Tibial nerve (tissue), 4 donors: Measurements from ENCODE around the gene BICDL1. TPM values are rescaled to one million over a fixed set of nuclear protein-coding genes. Genes with fewer than 3 reads are reported as not detected.

Experiments
- DNase-seq, 2 donors: peaks; one replicate each; pipeline ENCODE4 v3.0.0-alpha.2; 2019; ENCODE audit warnings: low spot score in 2 of 2
- H3K27ac ChIP-seq, 4 donors: fragments of 200-600 bp; sonication (generic) in 3 of 4; one replicate each; pipeline ENCODE4 v1.5.1; 2017 to 2019; ENCODE audit warnings: mild to moderate bottlenecking in 1 of 4
- H3K27me3 ChIP-seq, 2 donors: fragments of 200-600 bp; sonication (generic) in 1 of 2; one replicate each; pipeline versions ENCODE4 v1.5.1 to v1.6.0; 2017 to 2019
- H3K36me3 ChIP-seq, 3 donors: fragments of 200-600 bp; sonication (generic); one replicate each; pipeline ENCODE4 v1.5.1; 2018 to 2019
- H3K4me1 ChIP-seq, 4 donors: fragments of 200-600 bp; sonication (generic) in 3 of 4; one replicate each; pipeline ENCODE4 v1.5.1; 2017 to 2019
- H3K4me3 ChIP-seq, 4 donors: fragments of 200-600 bp; sonication (generic) in 3 of 4; one replicate each; pipeline ENCODE4 v1.5.1; 2017 to 2019; ENCODE audit warnings: mild to moderate bottlenecking in 1 of 4, moderate library complexity in 1 of 4
- H3K9me3 ChIP-seq, 4 donors: fragments of 200-600 bp; sonication (generic) in 3 of 4; one replicate each; pipeline ENCODE4 v1.5.1; 2017 to 2019
- EP300 ChIP-seq, 2 donors: sonication (generic); formaldehyde crosslinking; IDR thresholded peaks; one replicate each; pipeline ENCODE4 v1.6.1; 2017; ENCODE audit warnings: antibody characterized with exemption in 2 of 2, mild to moderate bottlenecking in 1 of 2
- POLR2A ChIP-seq, 2 donors: fragments of 450-650 bp; IDR thresholded peaks; one replicate each; pipeline ENCODE4 v1.6.1; 2017; ENCODE audit warnings: antibody characterized with exemption in 2 of 2, mild to moderate bottlenecking in 2 of 2, moderate library complexity in 2 of 2
- WGBS, 2 donors: methylation state at CpG; one replicate each; pipeline ENCODE4 v1.1.5; 2018; 5-methylcytosine and 5-hydroxymethylcytosine counted together
- total RNA-seq, 4 donors: library from RNA; depleted of rRNA; stranded (reverse); fragments of >200 nt; gene quantifications; one replicate each; pipeline ENCODE4 v1.1.0, GENCODE V29; 2016
- TF ChIP-seq, protein P1 (sequence below), 5 experiments: fragments of 200-600 bp in 3 of 5; fragments of 450-650 bp in 2 of 5; sonication (generic) in 3 of 5; IDR thresholded peaks; one replicate each; pipeline ENCODE4 v1.5.1; 2016 to 2019; ENCODE audit warnings: antibody characterized with exemption in 5 of 5, mild to moderate bottlenecking in 3 of 5, moderate library complexity in 2 of 5

BICDL1 gene
- total RNA-seq, 4 donors from 2014 or later = 0.66 to 1.5 (median 1.4) TPM; not detected in 1

DNA sequence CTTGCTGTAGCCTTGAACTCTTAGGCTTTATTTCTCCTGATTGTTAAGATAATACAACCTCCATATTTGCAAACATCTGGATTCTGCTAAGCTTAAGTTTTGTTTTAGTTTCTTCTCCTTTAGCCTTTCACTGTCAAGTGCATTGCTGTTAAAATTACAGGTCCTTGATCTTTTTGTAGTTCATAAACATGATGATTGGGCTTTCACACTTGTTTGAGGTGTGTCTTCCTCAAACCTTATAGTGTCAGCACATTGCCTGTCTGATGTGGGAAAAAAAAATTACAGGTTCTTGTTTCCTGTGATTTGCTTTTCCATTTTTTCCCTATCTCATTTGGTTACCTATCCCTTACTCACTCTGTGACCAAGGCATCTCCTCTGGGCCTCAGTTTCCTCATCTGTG is 59.2 kb downstream of the BICDL1 start:
- Histone ChIP-seq H3K4me3 (no peak overlapping the region), H3K36me3 (no peaks in the 10 kb centered on the region), H3K27me3 (no peaks in the 10 kb centered on the region), H3K27ac (no peak overlapping the region), H3K4me1 (no peaks in the 10 kb centered on the region), H3K9me3 (no peaks in the 10 kb centered on the region)
- TF ChIP-seq EP300 (IDR thresholded peaks at IDR 0.05) (no peak), POLR2A (IDR thresholded peaks at IDR 0.05) (no peak)
- TF ChIP-seq, protein P1, sequence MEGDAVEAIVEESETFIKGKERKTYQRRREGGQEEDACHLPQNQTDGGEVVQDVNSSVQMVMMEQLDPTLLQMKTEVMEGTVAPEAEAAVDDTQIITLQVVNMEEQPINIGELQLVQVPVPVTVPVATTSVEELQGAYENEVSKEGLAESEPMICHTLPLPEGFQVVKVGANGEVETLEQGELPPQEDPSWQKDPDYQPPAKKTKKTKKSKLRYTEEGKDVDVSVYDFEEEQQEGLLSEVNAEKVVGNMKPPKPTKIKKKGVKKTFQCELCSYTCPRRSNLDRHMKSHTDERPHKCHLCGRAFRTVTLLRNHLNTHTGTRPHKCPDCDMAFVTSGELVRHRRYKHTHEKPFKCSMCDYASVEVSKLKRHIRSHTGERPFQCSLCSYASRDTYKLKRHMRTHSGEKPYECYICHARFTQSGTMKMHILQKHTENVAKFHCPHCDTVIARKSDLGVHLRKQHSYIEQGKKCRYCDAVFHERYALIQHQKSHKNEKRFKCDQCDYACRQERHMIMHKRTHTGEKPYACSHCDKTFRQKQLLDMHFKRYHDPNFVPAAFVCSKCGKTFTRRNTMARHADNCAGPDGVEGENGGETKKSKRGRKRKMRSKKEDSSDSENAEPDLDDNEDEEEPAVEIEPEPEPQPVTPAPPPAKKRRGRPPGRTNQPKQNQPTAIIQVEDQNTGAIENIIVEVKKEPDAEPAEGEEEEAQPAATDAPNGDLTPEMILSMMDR (IDR thresholded peaks at IDR 0.05) = no peak
- DNase-seq = no peak

DNA sequence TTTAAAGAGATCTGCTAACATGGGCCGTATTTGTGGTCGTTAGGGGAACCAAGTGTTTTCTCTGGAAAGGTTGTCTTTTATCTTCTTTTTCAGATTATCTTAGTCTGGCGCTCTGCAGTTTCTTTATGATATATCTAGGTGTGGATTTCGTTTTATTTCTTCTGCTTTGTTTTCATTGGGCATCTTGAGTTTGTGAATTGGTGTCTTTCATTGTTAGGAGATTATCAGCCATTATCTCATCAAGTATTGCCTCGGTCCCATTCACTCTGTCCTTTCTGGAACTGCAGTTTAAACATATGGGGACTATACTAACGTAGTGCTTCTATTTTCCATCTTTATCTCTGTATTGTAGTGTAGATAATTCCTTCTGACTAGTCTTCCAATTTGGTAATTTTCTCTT is 60.4 kb downstream of the BICDL1 start:
- no peaks in the 10 kb centered on the region for H3K27me3 ChIP-seq
- TF ChIP-seq EP300 (IDR thresholded peaks at IDR 0.05) (no peak), POLR2A (IDR thresholded peaks at IDR 0.05) (no peak)
- TF ChIP-seq, protein P1 (IDR thresholded peaks at IDR 0.05) = no peak
- no peak overlapping the region for H3K4me3 ChIP-seq
- H3K9me3 ChIP-seq = no peaks in the 10 kb centered on the region
- no peaks in the 10 kb centered on the region for H3K36me3 ChIP-seq
- 78 to 79% methylated on average over 6 of the region's 6 CpGs for WGBS, 2 donors
- DNase-seq = no peak
- H3K27ac ChIP-seq = no peak overlapping the region
- H3K4me1 ChIP-seq = no peaks in the 10 kb centered on the region

DNA sequence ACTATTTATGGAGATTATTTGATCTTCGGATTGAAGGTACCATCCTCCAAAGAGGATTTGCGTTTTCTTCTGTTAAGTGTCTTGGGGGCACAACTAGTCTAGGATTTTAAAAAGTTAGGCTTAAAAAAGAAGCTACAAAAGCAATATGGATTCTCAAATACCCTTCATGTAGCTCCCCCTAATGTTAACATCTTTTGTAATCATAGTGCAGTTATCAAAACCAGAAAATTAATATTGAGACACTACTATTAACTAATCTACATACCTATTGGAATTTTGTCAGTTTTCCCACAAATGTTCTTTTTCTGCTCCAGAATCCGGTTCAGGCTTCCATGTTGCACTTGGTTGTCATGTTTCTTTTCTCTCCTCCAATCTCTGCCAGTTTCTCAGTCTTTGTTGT is 62.5 kb downstream of the BICDL1 start:
- Histone ChIP-seq H3K27me3 (no peaks in the 10 kb centered on the region), H3K4me3 (no peak overlapping the region), H3K4me1 (no peaks in the 10 kb centered on the region), H3K27ac (no peak overlapping the region), H3K9me3 (no peaks in the 10 kb centered on the region), H3K36me3 (no peaks in the 10 kb centered on the region)
- DNase-seq = no peak
- TF ChIP-seq, protein P1 (IDR thresholded peaks at IDR 0.05) = no peak
- TF ChIP-seq EP300 (IDR thresholded peaks at IDR 0.05) = no peak
- TF ChIP-seq POLR2A (IDR thresholded peaks at IDR 0.05) = no peak
- 95% methylated on average over 3 of the region's 3 CpGs for WGBS, 2 donors

DNA sequence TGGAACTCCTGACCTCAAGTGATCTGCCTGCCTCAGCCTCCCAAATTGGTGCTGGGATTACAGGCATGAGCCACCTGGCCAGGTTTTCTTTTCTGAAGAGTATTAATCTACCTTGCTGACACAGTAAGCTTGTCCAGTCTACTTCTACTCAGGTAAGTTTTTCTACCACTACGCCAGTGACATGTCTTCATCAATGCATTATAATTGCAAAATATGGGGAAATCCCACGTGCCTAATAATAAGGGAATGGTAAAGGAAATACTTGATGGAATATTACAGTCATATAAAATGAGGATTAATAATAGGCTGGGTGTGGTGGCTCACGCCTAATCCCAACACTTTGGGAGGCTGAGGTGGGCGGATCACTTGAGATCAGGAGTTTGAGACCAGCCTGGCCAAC is 65.3 kb downstream of the BICDL1 start:
- H3K4me3 ChIP-seq = no peak overlapping the region
- DNase-seq = no peak
- no peaks in the 10 kb centered on the region for H3K9me3 ChIP-seq
- TF ChIP-seq POLR2A (IDR thresholded peaks at IDR 0.05) (no peak), EP300 (IDR thresholded peaks at IDR 0.05) (no peak)
- TF ChIP-seq, protein P1 (IDR thresholded peaks at IDR 0.05) = no peak
- no peak overlapping the region for H3K27ac ChIP-seq
- H3K27me3 ChIP-seq = no peaks in the 10 kb centered on the region
- no peaks in the 10 kb centered on the region for H3K4me1 ChIP-seq
- 94 to 95% methylated on average over 4 of the region's 4 CpGs for WGBS, 2 donors
- no peaks in the 10 kb centered on the region for H3K36me3 ChIP-seq

DNA sequence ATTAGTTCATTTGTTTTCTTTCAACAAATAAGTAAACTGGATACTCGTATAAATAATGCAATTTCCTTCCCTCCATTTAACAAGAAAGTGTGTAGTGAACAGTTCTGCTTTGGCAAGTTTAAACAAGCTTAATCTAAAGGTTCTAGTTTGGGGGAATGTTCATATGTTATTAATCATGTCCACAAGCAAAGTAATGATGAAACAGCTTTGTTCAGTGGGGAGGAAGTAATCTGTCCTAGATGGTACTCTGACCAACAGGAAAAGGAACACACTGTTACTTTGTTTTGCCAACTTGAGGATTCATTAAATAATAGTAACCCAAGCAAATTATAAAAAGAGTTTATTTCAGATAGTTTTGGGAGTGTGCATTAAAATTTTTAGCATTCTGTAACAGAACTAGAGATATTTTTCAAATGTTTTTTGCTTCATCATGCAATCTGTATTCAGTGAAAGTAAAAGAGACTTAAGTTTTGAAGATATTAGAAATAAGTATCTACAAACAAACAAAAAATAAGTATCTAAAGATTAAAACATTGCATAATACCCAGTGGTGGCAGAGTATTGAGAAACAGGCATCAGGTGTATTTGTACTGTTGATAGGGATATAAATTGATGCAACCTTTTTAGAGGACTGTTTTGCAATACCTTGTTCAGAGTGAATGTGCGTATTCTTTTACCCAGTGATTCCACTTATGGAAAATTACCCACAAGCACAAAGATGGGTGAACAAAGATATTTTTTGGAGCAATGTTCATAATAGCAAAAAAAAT is 66.4 kb downstream of the BICDL1 start:
- H3K9me3 ChIP-seq = no peaks in the 10 kb centered on the region
- no peak for TF ChIP-seq EP300 (IDR thresholded peaks at IDR 0.05)
- TF ChIP-seq, protein P1 (IDR thresholded peaks at IDR 0.05) = no peak
- no peak for TF ChIP-seq POLR2A (IDR thresholded peaks at IDR 0.05)
- no peaks in the 10 kb centered on the region for H3K27me3 ChIP-seq
- no peak overlapping the region for H3K27ac ChIP-seq
- 66 to 67% methylated on average over 2 of the region's 2 CpGs for WGBS, 2 donors
- H3K4me3 ChIP-seq = no peak overlapping the region
- no peaks in the 10 kb centered on the region for H3K4me1 ChIP-seq
- DNase-seq = no peak
- no peaks in the 10 kb centered on the region for H3K36me3 ChIP-seq
